Measurements from ENCODE around the gene PRR15L. TPM values are rescaled to one million over a fixed set of nuclear protein-coding genes. Genes with fewer than 3 reads are reported as not detected.

The PRR15L gene
- total RNA-seq, 4 donors from 2014 or later, result 111 to 230 (median 182) TPM

DNA sequence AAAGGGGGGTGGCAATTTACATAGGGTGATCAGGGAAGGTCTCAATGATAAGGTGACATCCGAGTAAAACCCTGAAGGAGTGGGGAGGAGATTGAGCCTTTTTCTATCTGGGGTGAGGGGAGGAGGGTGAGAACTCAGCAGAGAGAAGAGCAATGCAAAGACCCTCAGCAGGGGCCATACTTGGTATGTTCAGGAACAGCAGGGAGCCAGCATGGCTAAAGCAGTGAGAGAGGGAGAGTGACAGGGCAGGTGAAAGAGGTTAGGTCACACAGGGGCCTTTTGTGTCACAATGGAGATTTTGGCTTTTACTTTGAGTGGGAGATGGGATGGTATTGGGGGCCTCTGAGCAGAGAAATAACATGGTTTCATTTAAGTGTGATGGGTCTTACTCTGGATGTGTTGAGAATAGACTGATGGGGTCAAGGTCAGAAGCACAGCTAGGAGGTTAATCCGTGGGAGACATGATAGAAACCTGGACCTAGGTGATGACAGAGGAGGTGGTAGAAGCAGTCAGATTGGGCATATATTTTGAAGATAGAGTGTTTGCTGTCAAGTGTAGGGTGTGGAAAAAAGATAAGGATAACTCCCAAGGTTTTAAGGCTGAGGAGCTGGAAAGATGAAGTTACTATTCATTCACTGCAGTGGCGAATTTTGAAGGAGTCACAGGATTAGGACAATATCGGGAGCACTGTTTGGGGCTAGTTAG, 55.5 kb downstream of the PRR15L start:
- H3K9me3 ChIP-seq, result no peaks in the 10 kb centered on the region
- H3K4me1 ChIP-seq, result peaks cover 22 to 39% (median 23%) of the 10 kb centered on the region in 4 donors
- TF ChIP-seq POLR2A (IDR thresholded peaks at IDR 0.05) (no peak), EP300 (IDR thresholded peaks at IDR 0.05; ENCODE audit: low read depth) (no peak), POLR2AphosphoS5 (IDR thresholded peaks at IDR 0.05) (no peak)
- TF ChIP-seq, protein P1, sequence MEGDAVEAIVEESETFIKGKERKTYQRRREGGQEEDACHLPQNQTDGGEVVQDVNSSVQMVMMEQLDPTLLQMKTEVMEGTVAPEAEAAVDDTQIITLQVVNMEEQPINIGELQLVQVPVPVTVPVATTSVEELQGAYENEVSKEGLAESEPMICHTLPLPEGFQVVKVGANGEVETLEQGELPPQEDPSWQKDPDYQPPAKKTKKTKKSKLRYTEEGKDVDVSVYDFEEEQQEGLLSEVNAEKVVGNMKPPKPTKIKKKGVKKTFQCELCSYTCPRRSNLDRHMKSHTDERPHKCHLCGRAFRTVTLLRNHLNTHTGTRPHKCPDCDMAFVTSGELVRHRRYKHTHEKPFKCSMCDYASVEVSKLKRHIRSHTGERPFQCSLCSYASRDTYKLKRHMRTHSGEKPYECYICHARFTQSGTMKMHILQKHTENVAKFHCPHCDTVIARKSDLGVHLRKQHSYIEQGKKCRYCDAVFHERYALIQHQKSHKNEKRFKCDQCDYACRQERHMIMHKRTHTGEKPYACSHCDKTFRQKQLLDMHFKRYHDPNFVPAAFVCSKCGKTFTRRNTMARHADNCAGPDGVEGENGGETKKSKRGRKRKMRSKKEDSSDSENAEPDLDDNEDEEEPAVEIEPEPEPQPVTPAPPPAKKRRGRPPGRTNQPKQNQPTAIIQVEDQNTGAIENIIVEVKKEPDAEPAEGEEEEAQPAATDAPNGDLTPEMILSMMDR (IDR thresholded peaks at IDR 0.05), result no peak
- 80 to 92% methylated on average over 3 to 4 of the region's 4 CpGs for WGBS, 2 donors (ENCODE audit: low coverage in 1 of 2)
- no peaks in the 10 kb centered on the region for H3K27me3 ChIP-seq
- H3K27ac ChIP-seq, result no peak overlapping the region
- intact Hi-C loops (cut with DNase I; ENCODE audit: low total_unique reads), result loop anchor here (5.0 kb wide), 1 partner anchor 45 kb away; no protein-coding TSS in a partner anchor
- in situ Hi-C loops (cut with MboI; ENCODE audit: low pct_ligation_motif_present in 1 of 4, low pct_unique_long_range_greater_than_20kb in 1 of 4, low sequenced_read_pairs in 3 of 4), result no loop called here
- no peak for DNase-seq
- H3K36me3 ChIP-seq, result no peaks in the 10 kb centered on the region
- H3K4me3 ChIP-seq, result no peak overlapping the region

Other genes starting within 250 kb of the PRR15L start
- 10 to 100 TPM in 1 of 4 donors, 1 to 10 TPM in 1, under 1 TPM in 1, not detected in 1; 0.27 to 18.3 (median 4.9) TPM for gene TBX21, start 224.6 kb downstream of the PRR15L start, total RNA-seq
- 100 to 1,000 TPM in 1 of 4 donors, 10 to 100 TPM in 3; 53.5 to 148 (median 75.0) TPM for gene OSBPL7, start 136.1 kb downstream of the PRR15L start, total RNA-seq
- 10 to 100 TPM; 12.9 to 41.8 (median 32.0) TPM for gene MRPL10, start 126.3 kb downstream of the PRR15L start, total RNA-seq
- under 1 TPM in 2 of 4 donors, not detected in 2; 0.48 to 0.80 TPM for gene LRRC46, start 126.2 kb downstream of the PRR15L start, total RNA-seq
- gene SCRN2, start 116.6 kb downstream of the PRR15L start, total RNA-seq, result 100 to 1,000 TPM in 2 of 4 donors, 10 to 100 TPM in 2; 37.8 to 164 (median 89.7) TPM
- 1 to 10 TPM in 3 of 4 donors, under 1 TPM in 1; 0.40 to 5.9 (median 4.9) TPM for gene SP6, start 106.7 kb downstream of the PRR15L start, total RNA-seq
- 10 to 100 TPM in 3 of 4 donors, 1 to 10 TPM in 1; 8.3 to 22.1 (median 17.4) TPM for gene SP2, start 61.6 kb downstream of the PRR15L start, total RNA-seq
- gene PNPO, start 16.3 kb downstream of the PRR15L start, total RNA-seq, result 10 to 100 TPM in 3 of 4 donors, 1 to 10 TPM in 1; 7.4 to 83.8 (median 31.6) TPM
- 100 to 1,000 TPM; 159 to 540 (median 296) TPM for gene CDK5RAP3, start 13.2 kb upstream of the PRR15L start, total RNA-seq
- 10 to 100 TPM in 2 of 4 donors, 1 to 10 TPM in 2; 6.0 to 11.2 (median 8.3) TPM for gene COPZ2, start 79.9 kb upstream of the PRR15L start, total RNA-seq
- gene NFE2L1, start 90.5 kb upstream of the PRR15L start, total RNA-seq, result 100 to 1,000 TPM; 173 to 242 (median 211) TPM
- 10 to 100 TPM in 2 of 4 donors, 1 to 10 TPM in 2; 3.7 to 28.3 (median 12.8) TPM for gene CBX1, start 143.6 kb upstream of the PRR15L start, total RNA-seq
- 10 to 100 TPM in 3 of 4 donors, 1 to 10 TPM in 1; 2.0 to 24.3 (median 14.1) TPM for gene SNX11, start 149.9 kb upstream of the PRR15L start, total RNA-seq